ENCODE results near the gene UBE2O. TPM values are rescaled to one million over a fixed set of nuclear protein-coding genes. Genes with fewer than 3 reads are reported as not detected.

UBE2O gene
- polyA plus RNA-seq, 1 experiment: 14.2 TPM

GRCh38 chr17:76371656-76372628 lies 81.0 kb downstream of the UBE2O start:
- Histone ChIP-seq H3K4me3 (ENCODE audit: low read depth, low read length) (no peak overlapping the region), H3K27ac (ENCODE audit: low read depth, low read length) (peak overlapping the region; percentile 96), H3K27me3 (ENCODE audit: control insufficient read depth, insufficient read depth, low read length) (no peaks in the 10 kb centered on the region), H3K9me3 (ENCODE audit: control insufficient read depth, insufficient read depth, low read length) (no peaks in the 10 kb centered on the region; the same call in 1 of the 2 replicates)
- CTCF ChIA-PET: interaction anchor here (0.8 to 3.2 kb wide), 4 partner anchors 13 to 73 kb away, joined by 4 to 20 read pairs (median 12); partner anchors contain the start of genes PRPSAP1 and SPHK1
- TF ChIP-seq CTCF (IDR thresholded peaks at IDR 0.05; ENCODE audit: low read depth, low read length): no peak
- DNase-seq (ENCODE audit: low read depth, low spot score): peak; percentile 92
- POLR2A ChIA-PET: interaction anchor here (0.7 to 2.5 kb wide), 2 partner anchors 13 to 73 kb away, joined by 4 to 25 read pairs; partner anchors contain the start of gene SPHK1

GRCh38 chr17:76370261-76370993 lies 82.5 kb downstream of the UBE2O start:
- peak; percentile 80 for DNase-seq (ENCODE audit: low read depth, low spot score)

GRCh38 chr17:76369804-76370203 lies 83.1 kb downstream of the UBE2O start:
- Histone ChIP-seq H3K9me3 (ENCODE audit: control insufficient read depth, insufficient read depth, low read length) (no peaks in the 10 kb centered on the region; the same call in 1 of the 2 replicates), H3K27me3 (ENCODE audit: control insufficient read depth, insufficient read depth, low read length) (no peaks in the 10 kb centered on the region), H3K4me3 (ENCODE audit: low read depth, low read length) (no peak overlapping the region), H3K27ac (ENCODE audit: low read depth, low read length) (peak overlapping the region; percentile 31)
- TF ChIP-seq CTCF (IDR thresholded peaks at IDR 0.05; ENCODE audit: low read depth, low read length): no peak
- ChIA-PET CTCF (interaction anchor here (0.5 to 3.2 kb wide), 19 partner anchors 8 to 111 kb away, joined by 3 to 20 read pairs (median 4); partner anchors contain the start of genes PRPSAP1 and SPHK1), POLR2A (interaction anchor here (0.7 to 2.5 kb wide), 4 partner anchors 8 to 17 kb away, joined by 3 to 25 read pairs (median 8); partner anchors contain the start of gene SPHK1)
- no peak for DNase-seq (ENCODE audit: low read depth, low spot score)

More at GRCh38 chr17:76370261-76370993, 82.5 kb downstream of the UBE2O start:
- Histone ChIP-seq H3K27me3 (ENCODE audit: control insufficient read depth, insufficient read depth, low read length) (no peaks in the 10 kb centered on the region), H3K9me3 (ENCODE audit: control insufficient read depth, insufficient read depth, low read length) (no peaks in the 10 kb centered on the region; the same call in 1 of the 2 replicates), H3K4me3 (ENCODE audit: low read depth, low read length) (no peak overlapping the region), H3K27ac (ENCODE audit: low read depth, low read length) (peak overlapping the region; percentile 96)
- CTCF ChIA-PET: interaction anchor here (0.6 to 3.2 kb wide), 22 partner anchors 8 to 115 kb away, joined by 3 to 20 read pairs (median 4); partner anchors contain the start of genes PRPSAP1 and SPHK1
- POLR2A ChIA-PET: interaction anchor here (0.6 to 2.5 kb wide), 6 partner anchors 9 to 82 kb away, joined by 3 to 25 read pairs (median 6); partner anchors contain the start of genes PRPSAP1 and SPHK1
- TF ChIP-seq CTCF (IDR thresholded peaks at IDR 0.05; ENCODE audit: low read depth, low read length): peak; percentile 72

- Histone ChIP-seq H3K4me3 (ENCODE audit: low read depth, low read length) (no peak overlapping the region), H3K27me3 (ENCODE audit: control insufficient read depth, insufficient read depth, low read length) (no peaks in the 10 kb centered on the region), H3K27ac (ENCODE audit: low read depth, low read length) (no peak overlapping the region), H3K9me3 (ENCODE audit: control insufficient read depth, insufficient read depth, low read length) (no peaks in the 10 kb centered on the region; the same call in 1 of the 2 replicates)
- CTCF ChIA-PET: interaction anchor here (0.5 to 3.2 kb wide), 6 partner anchors 11 to 49 kb away, joined by 3 to 19 read pairs (median 4); partner anchors contain the start of gene SPHK1
- no peak for DNase-seq (ENCODE audit: low read depth, low spot score)
- POLR2A ChIA-PET: interaction anchor here (1.4 to 2.5 kb wide), 2 partner anchors 8 to 16 kb away, joined by 10 to 25 read pairs; partner anchors contain the start of gene SPHK1
- no peak for TF ChIP-seq CTCF (IDR thresholded peaks at IDR 0.05; ENCODE audit: low read depth, low read length)
Observed at GRCh38 chr17:76369379-76369778, 83.6 kb downstream of the UBE2O start.

Data from AG04450 (cell line).